ENCODE results near the gene GON7.

GON7 gene

DNA sequence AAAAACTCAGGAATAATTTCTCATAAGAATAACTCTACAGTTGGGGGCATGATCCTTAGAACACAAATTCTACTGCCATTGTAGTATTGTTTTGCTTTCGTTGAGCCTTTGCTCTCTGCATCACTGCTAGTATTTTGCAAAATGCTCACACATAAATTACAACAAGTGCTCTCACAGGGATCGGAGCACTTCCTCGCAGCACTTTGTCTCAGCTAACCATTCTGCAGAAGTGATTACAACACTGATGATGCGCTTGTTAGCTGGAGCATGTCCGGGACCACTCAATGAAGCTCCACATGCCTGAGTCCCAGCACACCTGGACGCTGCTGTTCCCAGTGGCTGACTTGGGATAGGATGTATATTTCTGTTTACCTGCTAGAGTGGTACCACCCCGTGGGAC lies 53.7 kb downstream of the GON7 start:
- no peak for DNase-seq (ENCODE audit: low read depth)
- H3K4me3 ChIP-seq (ENCODE audit: control insufficient read depth, low read depth, low read length): no peak overlapping the region
- TF ChIP-seq, protein P1, sequence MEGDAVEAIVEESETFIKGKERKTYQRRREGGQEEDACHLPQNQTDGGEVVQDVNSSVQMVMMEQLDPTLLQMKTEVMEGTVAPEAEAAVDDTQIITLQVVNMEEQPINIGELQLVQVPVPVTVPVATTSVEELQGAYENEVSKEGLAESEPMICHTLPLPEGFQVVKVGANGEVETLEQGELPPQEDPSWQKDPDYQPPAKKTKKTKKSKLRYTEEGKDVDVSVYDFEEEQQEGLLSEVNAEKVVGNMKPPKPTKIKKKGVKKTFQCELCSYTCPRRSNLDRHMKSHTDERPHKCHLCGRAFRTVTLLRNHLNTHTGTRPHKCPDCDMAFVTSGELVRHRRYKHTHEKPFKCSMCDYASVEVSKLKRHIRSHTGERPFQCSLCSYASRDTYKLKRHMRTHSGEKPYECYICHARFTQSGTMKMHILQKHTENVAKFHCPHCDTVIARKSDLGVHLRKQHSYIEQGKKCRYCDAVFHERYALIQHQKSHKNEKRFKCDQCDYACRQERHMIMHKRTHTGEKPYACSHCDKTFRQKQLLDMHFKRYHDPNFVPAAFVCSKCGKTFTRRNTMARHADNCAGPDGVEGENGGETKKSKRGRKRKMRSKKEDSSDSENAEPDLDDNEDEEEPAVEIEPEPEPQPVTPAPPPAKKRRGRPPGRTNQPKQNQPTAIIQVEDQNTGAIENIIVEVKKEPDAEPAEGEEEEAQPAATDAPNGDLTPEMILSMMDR (conservative IDR thresholded peaks at IDR 0.05; ENCODE audit: control insufficient read depth, insufficient read depth, low read depth, low read length): no peak

All from fibroblast of mammary gland (primary cell).